HCT116 (cell line): Measurements from ENCODE around the gene SMIM44. TPM values are rescaled to one million over a fixed set of nuclear protein-coding genes. Genes with fewer than 3 reads are reported as not detected.

Experiments
- ATAC-seq: fragments of 200-7000 bp; cut with Tn5 transposase; 2 replicates; pipeline ENCODE4 v1.9.1; 2020; ENCODE audit warnings: mild to moderate bottlenecking, moderate library complexity
- BruUV-seq: library from RNA; stranded (reverse); fragments of 400-500 nt; replicated peaks from 2 replicates; lab custom pipeline; 2021; lab: Mats Ljungman, UMichigan
- CTCF ChIA-PET: fragments of 300-600 bp; sonication (Branson Sonifier 250); formaldehyde crosslinking; loops from one replicate; lab custom pipeline; 2021; ENCODE audit warnings: antibody characterized with exemption; lab: Charles Lee
- POLR2A ChIA-PET: fragments of 300-600, 350-600 bp; sonication (Branson Sonifier 250); formaldehyde crosslinking; loops from one replicate; lab custom pipeline; 2021; ENCODE audit warnings: antibody characterized with exemption; lab: Charles Lee
- RAD21 ChIA-PET, 2 experiments: fragments of 300-600 bp; sonication (Branson Sonifier 250); formaldehyde crosslinking; loops; one replicate each; lab custom pipeline; 2023; ENCODE audit warnings: low total read pairs in 2 of 2; ENCODE audit not compliant: uncharacterized antibody in 2 of 2, unreplicated experiment in 2 of 2, low non-redundant PET in 1 of 2; lab: Charles Lee
- DNase-seq: peaks from one replicate; pipeline ENCODE4 v3.0.0-alpha.2; 2010; ENCODE audit warnings: low read depth, low spot score
- H2AFZ ChIP-seq: fragments of 200-600 bp; shearing (Covaris generic), sonication (generic); 2 replicates; pipeline ENCODE4 v1.6.1; 2017; ENCODE audit warnings: low read depth, mixed run types, mixed read lengths, antibody characterized with exemption, low read length; ENCODE audit not compliant: poor library complexity, severe bottlenecking
- H3K27ac ChIP-seq: 2 replicates; pipeline ENCODE4 v1.5.1; 2012; ENCODE audit warnings: low read depth, low read length
- H3K27me3 ChIP-seq: fragments of 200-600 bp; sonication (generic); 2 replicates; pipeline ENCODE4 v1.6.1; 2016; ENCODE audit warnings: mixed run types, low read length, mixed read lengths; ENCODE audit not compliant: insufficient read depth
- H3K36me3 ChIP-seq, 2 experiments: fragments of 200-500 bp in 1 of 2; fragments of 200-600 bp in 1 of 2; sonication (Bioruptor generic) in 1 of 2; sonication (generic) in 1 of 2; 2 replicates each; pipeline versions ENCODE4 v1.5.1 to v1.6.1; 2014 to 2016; ENCODE audit warnings: low read length in 2 of 2, inconsistent platforms in 1 of 2, mixed read lengths in 1 of 2, mixed run types in 1 of 2; ENCODE audit not compliant: insufficient read depth in 2 of 2, control insufficient read depth in 1 of 2
- H3K4me1 ChIP-seq, 2 experiments: fragments of 200-600 bp in 1 of 2; sonication (generic) in 1 of 2; 2 replicates each; pipeline versions ENCODE4 v1.5.1 to v1.6.1; 2012 to 2017; ENCODE audit warnings: low read length in 2 of 2, inconsistent platforms in 1 of 2, mild to moderate bottlenecking in 1 of 2, mixed read lengths in 1 of 2, mixed run types in 1 of 2, moderate library complexity in 1 of 2; ENCODE audit not compliant: insufficient read depth in 2 of 2, control insufficient read depth in 1 of 2
- H3K4me2 ChIP-seq: fragments of 200-600 bp; sonication (generic); 2 replicates; pipeline ENCODE4 v1.6.1; 2017; ENCODE audit warnings: mixed run types, low read length, mixed read lengths
- H3K4me3 ChIP-seq, 2 experiments: fragments of 200-600 bp in 1 of 2; sonication (generic) in 1 of 2; replicated peaks in 1 of 2; 2 replicates each; pipeline ENCODE4 v1.5.1; 2011 to 2016; ENCODE audit warnings: low read length in 2 of 2, control low read depth in 1 of 2, low read depth in 1 of 2, mild to moderate bottlenecking in 1 of 2, mixed read lengths in 1 of 2, mixed run types in 1 of 2
- H3K79me2 ChIP-seq: fragments of 200-600 bp; sonication (generic); 2 replicates; pipeline ENCODE4 v1.6.1; 2017; ENCODE audit warnings: mild to moderate bottlenecking, mixed run types, low read length, moderate library complexity, mixed read lengths; ENCODE audit not compliant: insufficient read depth
- H3K9ac ChIP-seq: fragments of 200-600 bp; sonication (generic); 2 replicates; pipeline ENCODE4 v1.6.1; 2016; ENCODE audit warnings: low read length, mixed read lengths
- H3K9me2 ChIP-seq: fragments of 200-600 bp; sonication (generic), shearing (Covaris generic); 2 replicates; pipeline ENCODE4 v1.6.1; 2017; ENCODE audit warnings: mixed run types, mild to moderate bottlenecking, moderate library complexity; ENCODE audit not compliant: insufficient read depth
- H3K9me3 ChIP-seq, 2 experiments: fragments of 200-500 bp in 1 of 2; fragments of 200-600 bp in 1 of 2; sonication (Bioruptor generic) in 1 of 2; sonication (generic) in 1 of 2; 2 replicates each; pipeline ENCODE4 v1.6.1; 2014 to 2017; ENCODE audit warnings: low read length in 2 of 2, mixed read lengths in 2 of 2, inconsistent platforms in 1 of 2, low read depth in 1 of 2, mild to moderate bottlenecking in 1 of 2, mixed run types in 1 of 2, moderate library complexity in 1 of 2; ENCODE audit not compliant: control insufficient read depth in 1 of 2, insufficient read depth in 1 of 2
- H4K20me1 ChIP-seq: fragments of 200-600 bp; sonication (generic), shearing (Covaris generic); 2 replicates; pipeline ENCODE4 v1.6.1; 2017; ENCODE audit warnings: mixed run types, mild to moderate bottlenecking, moderate library complexity; ENCODE audit not compliant: insufficient read depth
- ATF3 ChIP-seq: IDR thresholded peaks from 2 replicates; pipeline ENCODE4 v1.6.1; 2012
- CEBPB ChIP-seq: IDR thresholded peaks from 2 replicates; pipeline ENCODE4 v1.6.1; 2012; ENCODE audit warnings: low read depth
- CTCF ChIP-seq, 3 experiments: fragments of 200-600 bp in 1 of 3; sonication (generic) in 1 of 3; IDR thresholded peaks in 2 of 3; conservative IDR thresholded peaks in 1 of 3; 2 replicates each; pipeline ENCODE4 v1.5.1; 2012 to 2017; ENCODE audit warnings: low read depth in 2 of 3, low read length in 2 of 3, antibody characterized with exemption in 1 of 3, borderline replicate concordance in 1 of 3, control low read depth in 1 of 3, mild to moderate bottlenecking in 1 of 3, mixed read lengths in 1 of 3, mixed run types in 1 of 3, moderate library complexity in 1 of 3; ENCODE audit not compliant: insufficient read depth in 1 of 3
- EGR1 ChIP-seq: IDR thresholded peaks from 2 replicates; pipeline ENCODE4 v1.6.1; 2012; ENCODE audit warnings: low read depth
- FOSL1 ChIP-seq: IDR thresholded peaks from 2 replicates; pipeline ENCODE4 v1.6.1; 2012; ENCODE audit warnings: low read depth
- JUND ChIP-seq: IDR thresholded peaks from 2 replicates; pipeline ENCODE4 v1.6.1; 2012
- POLR2AphosphoS5 ChIP-seq: IDR thresholded peaks from 2 replicates; pipeline ENCODE4 v1.6.1; 2011; ENCODE audit warnings: mild to moderate bottlenecking, low read depth, low read length, moderate library complexity
- ZBTB33 ChIP-seq: IDR thresholded peaks from 2 replicates; pipeline ENCODE4 v1.6.1; 2011; ENCODE audit warnings: mild to moderate bottlenecking, low read length, moderate library complexity; ENCODE audit not compliant: insufficient replicate concordance; ENCODE audit errors: extremely low read depth
- ZNF274 ChIP-seq: fragments of 200-500 bp; sonication (Bioruptor generic); IDR thresholded peaks from 2 replicates; pipeline ENCODE4 v1.6.1; 2014; ENCODE audit warnings: mild to moderate bottlenecking, low read depth, low read length, inconsistent platforms
- intact Hi-C: fragments of 100-400 bp; cut with micrococcal nuclease; formaldehyde crosslinking; loops from 2 replicates; pipeline ENCODE4 v1.10.0; 2022
- total RNA-seq: library from RNA; stranded (reverse); gene quantifications from one replicate; pipeline ENCODE4 v1.2.1, GENCODE V29; 2021; ENCODE audit not compliant: unreplicated experiment
- TF ChIP-seq, protein P1 (sequence below): IDR thresholded peaks from 2 replicates; pipeline ENCODE4 v1.6.1; 2012

The SMIM44 gene
- total RNA-seq, 1 experiment from 2014 or later, result not detected

DNA sequence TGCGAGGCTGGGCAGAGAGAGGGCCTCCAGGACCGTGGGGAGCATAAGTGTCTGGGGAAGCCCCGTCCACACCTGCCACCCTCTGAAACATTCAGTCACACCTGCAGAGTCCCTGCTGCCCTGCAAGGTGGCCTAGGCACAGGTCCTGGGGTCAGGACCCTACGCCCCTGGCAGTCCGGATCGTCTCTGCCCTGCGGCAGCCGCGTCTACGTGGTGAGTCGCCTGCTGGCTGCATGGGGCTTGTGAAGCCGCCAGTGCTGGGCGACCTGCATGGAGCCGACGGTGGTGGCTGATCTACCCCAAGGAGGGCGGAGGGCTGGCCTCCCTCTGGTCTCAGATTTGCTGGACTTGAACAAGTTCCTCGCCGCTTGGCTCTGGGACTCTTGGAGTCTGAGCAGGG lies 35.9 kb upstream of the SMIM44 start (continued):
- TF ChIP-seq EGR1 (no peak), POLR2AphosphoS5 (no peak), CTCF (IDR thresholded peaks at IDR 0.05 in 2 of 3, conservative IDR thresholded peaks at IDR 0.05 in 1 of 3; ENCODE audit: borderline replicate concordance in 1 of 3, insufficient read depth in 1 of 3, low read depth in 2 of 3, low read length in 2 of 3) (no peak), CEBPB (no peak), ZNF274 (no peak), ATF3 (no peak), FOSL1 (no peak)
- TF ChIP-seq, all 23 proteins: peak for 0

DNA sequence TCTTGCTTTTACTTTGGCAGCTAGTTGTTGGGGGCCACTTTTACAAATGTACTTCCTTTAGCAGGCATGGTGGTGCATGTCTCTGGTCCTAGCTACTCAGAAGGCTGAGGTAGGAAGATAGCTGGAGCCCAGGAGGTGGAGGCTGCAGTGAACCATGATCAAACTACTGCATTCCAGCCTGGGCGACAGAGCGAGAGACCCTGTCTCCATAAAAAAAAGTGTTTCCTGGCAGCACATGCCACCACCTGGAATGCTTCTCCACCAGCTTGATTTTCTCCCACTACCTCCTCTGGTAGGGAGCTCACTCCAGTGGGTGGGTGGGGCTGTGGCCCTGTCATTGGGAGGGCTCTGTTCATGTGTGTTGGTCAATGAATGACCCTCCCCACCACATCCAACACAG lies 35.4 kb upstream of the SMIM44 start:
- DNase-seq, result no peak
- ChIA-PET RAD21 (no interaction called here), POLR2A (no interaction called here), CTCF (no interaction called here)
- Histone ChIP-seq H4K20me1 (no peaks in the 10 kb centered on the region), H3K4me3 (no peak overlapping the region), H3K79me2 (peaks cover 80% of the 10 kb centered on the region), H3K9me2 (no peaks in the 10 kb centered on the region), H2AFZ (no peak overlapping the region), H3K36me3 (peaks cover 5 to 8% of the 10 kb centered on the region in 2 experiments; a peak in 2 of 4 replicates), H3K9ac (no peak overlapping the region), H3K4me2 (no peak overlapping the region), H3K27me3 (no peaks in the 10 kb centered on the region), H3K4me1 (peaks cover 3 to 13% of the 10 kb centered on the region in 2 experiments; a peak in 2 of 4 replicates), H3K9me3 (no peaks in the 10 kb centered on the region), H3K27ac (no peak overlapping the region)
- no peak for TF ChIP-seq ZBTB33
- TF ChIP-seq JUND, result no peak
- TF ChIP-seq CTCF (IDR thresholded peaks at IDR 0.05 in 2 of 3, conservative IDR thresholded peaks at IDR 0.05 in 1 of 3; ENCODE audit: borderline replicate concordance in 1 of 3, insufficient read depth in 1 of 3, low read depth in 2 of 3, low read length in 2 of 3), result no peak
- TF ChIP-seq, protein P1, sequence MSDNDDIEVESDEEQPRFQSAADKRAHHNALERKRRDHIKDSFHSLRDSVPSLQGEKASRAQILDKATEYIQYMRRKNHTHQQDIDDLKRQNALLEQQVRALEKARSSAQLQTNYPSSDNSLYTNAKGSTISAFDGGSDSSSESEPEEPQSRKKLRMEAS, result no peak
- no peak for ATAC-seq
- intact Hi-C loops, result no loop called here
- BruUV-seq, result no TSS peak
